Ovary (tissue), 9 donors: Measurements from ENCODE around the gene CEMIP. TPM values are rescaled to one million over a fixed set of nuclear protein-coding genes. Genes with fewer than 3 reads are reported as not detected.
A peak's percentile ranks its signal among the peaks of the same experiment; 100 is the strongest.

ENCODE experiments used
- DNase-seq, 5 donors: peaks; one replicate each; pipeline ENCODE4 v3.0.0-alpha.2; 2019 to 2020
- H3K27ac ChIP-seq, 2 donors: fragments of 200-600 bp; one replicate each; pipeline versions ENCODE4 v1.5.1 to v1.8.0; 2019 to 2022
- H3K27me3 ChIP-seq: fragments of 200-600 bp; one replicate; pipeline ENCODE4 v1.8.0; 2022
- H3K36me3 ChIP-seq: fragments of 200-600 bp; sonication (generic); one replicate; pipeline ENCODE4 v1.5.1; 2019
- H3K4me1 ChIP-seq: one replicate; pipeline ENCODE4 v1.8.1; 2013; ENCODE audit warnings: mild to moderate bottlenecking, moderate library complexity; ENCODE audit not compliant: insufficient read depth
- H3K4me3 ChIP-seq: fragments of 200-600 bp; sonication (generic); one replicate; pipeline ENCODE4 v1.5.1; 2017
- H3K9me3 ChIP-seq, 2 donors: fragments of 200-600 bp in 1 of 2; sonication (generic) in 1 of 2; one replicate each; pipeline versions ENCODE4 v1.5.1 to v1.8.1; 2013 to 2019; ENCODE audit warnings: mild to moderate bottlenecking in 1 of 2, moderate library complexity in 1 of 2
- EP300 ChIP-seq: sonication (generic); formaldehyde crosslinking; IDR thresholded peaks from one replicate; pipeline ENCODE4 v1.6.1; 2017; ENCODE audit warnings: antibody characterized with exemption
- POLR2A ChIP-seq: fragments of 450-650 bp; IDR thresholded peaks from one replicate; pipeline ENCODE4 v1.6.1; 2017; ENCODE audit warnings: antibody characterized with exemption, mild to moderate bottlenecking, moderate library complexity
- WGBS, 3 donors: extraction: QIAGEN DNeasy Blood & Tissue Kit in 1 of 3; methylation state at CpG; one replicate each; pipeline versions ENCODE4 v1.1.5 to v1.1.7; 2013 to 2017; 5-methylcytosine and 5-hydroxymethylcytosine counted together
- intact Hi-C, 4 donors: fragments of 100-400 bp; cut with DNase I; formaldehyde crosslinking; loops; one replicate each; pipeline versions ENCODE4 v1.11.0 to v1.15.1; 2022 to 2023
- polyA plus RNA-seq, 2 donors: library from polyadenylated mRNA; stranded (reverse); fragments of 200-250 nt in 1 of 2; fragments of 350-450 nt in 1 of 2; fragmentation: Illumina TruSeq in 1 of 2; extraction: RNeasy Lipid Tissue Mini Kit (QIAGEN cat#74804) in 1 of 2; gene quantifications; one replicate each; pipeline ENCODE4 v1.2.3, GENCODE V29; 2013 to 2014
- total RNA-seq, 7 donors: library from RNA; depleted of rRNA in 2 of 7; stranded (reverse); fragments of >200 nt in 2 of 7; fragmentation: NEBNext Ultra II Directional in 3 of 7; extraction: Animal tissue kit (Norgen Biotek cat#: 25700) in 3 of 7; gene quantifications; one replicate each; pipeline versions ENCODE4 v1.1.0 to v1.2.4, GENCODE V29; 2016 to 2023
- TF ChIP-seq, protein P1 (sequence below), 3 donors: fragments of 450-650 bp in 2 of 3; fragments of 200-600 bp in 1 of 3; IDR thresholded peaks; one replicate each; pipeline versions ENCODE4 v1.5.1 to v1.8.0; 2016 to 2022; ENCODE audit warnings: antibody characterized with exemption in 3 of 3, mild to moderate bottlenecking in 1 of 3
- donor health status: DM: no; HTN: no; CAD: no; lungs with moderate emphysema.
- donor health status: DM: no; HTN: no; CAD: no.
- donor health status: Bipolar disorder and iron deficiency.
- donor health status: DM: yes; HTN: yes; CAD: no.
- donor health status: DM: no; HTN: no; CAD: no.
- donor health status: DM: yes; HTN: yes; CAD: no.

The CEMIP gene
- total and polyA plus RNA-seq, 9 donors, result 2.2 to 12.3 (median 4.7) TPM

DNA sequence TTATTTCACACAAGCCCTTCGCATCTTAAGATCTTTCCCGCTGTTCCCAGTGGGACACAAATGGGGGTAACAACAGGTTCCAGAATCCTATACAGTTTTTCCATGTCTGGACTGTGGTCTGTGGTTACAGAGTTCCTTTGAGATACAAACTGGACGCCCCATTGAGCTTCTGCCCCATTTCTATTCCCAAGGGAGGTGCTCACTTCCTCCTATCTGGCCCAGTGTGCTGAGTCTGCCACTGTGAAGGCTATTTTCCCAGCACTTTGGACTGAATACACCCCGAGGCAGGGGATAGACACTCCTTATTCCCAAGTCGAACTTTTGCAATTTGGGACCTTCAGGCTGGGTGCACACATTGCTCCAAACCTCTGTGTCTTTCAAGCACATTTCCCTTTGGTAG lies 166.4 kb downstream of the CEMIP start:
- no peaks in the 10 kb centered on the region for H3K4me1 ChIP-seq
- no peaks in the 10 kb centered on the region for H3K27me3 ChIP-seq
- no peak for DNase-seq
- no peak overlapping the region for H3K4me3 ChIP-seq
- H3K27ac ChIP-seq, result no peak overlapping the region
- intact Hi-C loops, result no loop called here
- no peaks in the 10 kb centered on the region for H3K36me3 ChIP-seq
- no peaks in the 10 kb centered on the region for H3K9me3 ChIP-seq
- 91 to 95% (median 94%) methylated on average over 5 of the region's 5 CpGs for WGBS, 3 donors
- TF ChIP-seq EP300, result no peak
- TF ChIP-seq, protein P1, sequence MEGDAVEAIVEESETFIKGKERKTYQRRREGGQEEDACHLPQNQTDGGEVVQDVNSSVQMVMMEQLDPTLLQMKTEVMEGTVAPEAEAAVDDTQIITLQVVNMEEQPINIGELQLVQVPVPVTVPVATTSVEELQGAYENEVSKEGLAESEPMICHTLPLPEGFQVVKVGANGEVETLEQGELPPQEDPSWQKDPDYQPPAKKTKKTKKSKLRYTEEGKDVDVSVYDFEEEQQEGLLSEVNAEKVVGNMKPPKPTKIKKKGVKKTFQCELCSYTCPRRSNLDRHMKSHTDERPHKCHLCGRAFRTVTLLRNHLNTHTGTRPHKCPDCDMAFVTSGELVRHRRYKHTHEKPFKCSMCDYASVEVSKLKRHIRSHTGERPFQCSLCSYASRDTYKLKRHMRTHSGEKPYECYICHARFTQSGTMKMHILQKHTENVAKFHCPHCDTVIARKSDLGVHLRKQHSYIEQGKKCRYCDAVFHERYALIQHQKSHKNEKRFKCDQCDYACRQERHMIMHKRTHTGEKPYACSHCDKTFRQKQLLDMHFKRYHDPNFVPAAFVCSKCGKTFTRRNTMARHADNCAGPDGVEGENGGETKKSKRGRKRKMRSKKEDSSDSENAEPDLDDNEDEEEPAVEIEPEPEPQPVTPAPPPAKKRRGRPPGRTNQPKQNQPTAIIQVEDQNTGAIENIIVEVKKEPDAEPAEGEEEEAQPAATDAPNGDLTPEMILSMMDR (IDR thresholded peaks at IDR 0.05), result no peak
- no peak for TF ChIP-seq POLR2A

- TF ChIP-seq EP300, result no peak
- TF ChIP-seq POLR2A, result no peak
- TF ChIP-seq, protein P1 (IDR thresholded peaks at IDR 0.05), result no peak
- no peak overlapping the region for H3K27ac ChIP-seq
- WGBS, 3 donors, result 94 to 97% (median 95%) methylated on average over 8 of the region's 8 CpGs
- no peak overlapping the region for H3K4me3 ChIP-seq
- H3K4me1 ChIP-seq, result no peaks in the 10 kb centered on the region
- H3K9me3 ChIP-seq, result no peaks in the 10 kb centered on the region
- H3K36me3 ChIP-seq, result no peaks in the 10 kb centered on the region
- no peak for DNase-seq
- intact Hi-C loops, result no loop called here
- H3K27me3 ChIP-seq, result no peaks in the 10 kb centered on the region
These were observed 167.4 kb downstream of the CEMIP start for GRCh38 chr15:80946576-80946975.

GRCh38 chr15:80948651-80949292 lies 169.6 kb downstream of the CEMIP start:
- H3K4me1 ChIP-seq, result no peaks in the 10 kb centered on the region
- WGBS, 3 donors, result 92 to 97% (median 95%) methylated on average over 13 of the region's 13 CpGs
- H3K27me3 ChIP-seq, result no peaks in the 10 kb centered on the region
- DNase-seq, result no peak
- TF ChIP-seq, protein P1 (IDR thresholded peaks at IDR 0.05), result no peak
- no peaks in the 10 kb centered on the region for H3K9me3 ChIP-seq
- no peak overlapping the region for H3K27ac ChIP-seq
- intact Hi-C loops, result no loop called here
- H3K36me3 ChIP-seq, result no peaks in the 10 kb centered on the region
- no peak overlapping the region for H3K4me3 ChIP-seq

DNA sequence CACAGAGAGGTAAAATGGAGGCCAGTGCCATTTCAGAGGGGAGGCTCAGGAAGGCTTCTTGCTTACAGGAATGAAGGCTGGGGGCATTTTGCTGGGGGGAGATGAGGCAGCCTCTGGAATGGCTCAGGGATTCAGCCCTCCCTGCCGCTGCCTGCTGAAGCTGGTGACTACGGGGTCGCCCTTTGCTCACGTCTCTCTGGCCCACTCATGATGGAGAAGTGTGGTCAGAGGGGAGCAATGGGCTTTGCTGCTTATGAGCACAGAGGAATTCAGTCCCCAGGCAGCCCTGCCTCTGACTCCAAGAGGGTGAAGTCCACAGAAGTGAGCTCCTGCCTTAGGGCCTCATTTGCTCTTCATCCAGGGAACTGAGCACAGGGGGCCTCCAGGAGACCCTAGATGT lies 170.6 kb downstream of the CEMIP start:
- Histone ChIP-seq H3K27ac (no peak overlapping the region), H3K9me3 (no peaks in the 10 kb centered on the region), H3K4me3 (no peak overlapping the region), H3K27me3 (no peaks in the 10 kb centered on the region), H3K36me3 (no peaks in the 10 kb centered on the region), H3K4me1 (peaks cover 2% of the 10 kb centered on the region)
- TF ChIP-seq, protein P1 (IDR thresholded peaks at IDR 0.05), result no peak
- no peak for TF ChIP-seq EP300
- TF ChIP-seq POLR2A, result no peak
- WGBS, 3 donors, result 98 to 100% (median 99%) methylated on average over 4 of the region's 4 CpGs
- intact Hi-C loops, result no loop called here
- peak in 1 of 5 donors; percentile 4 for DNase-seq
